K562 (cell line): ENCODE data around the gene CRACDL. TPM values are rescaled to one million over a fixed set of nuclear protein-coding genes. Genes with fewer than 3 reads are reported as not detected.

Source experiments
- ATAC-seq: fragments of 200-7000 bp; cut with Tn5 transposase; 3 replicates; pipeline ENCODE4 v1.9.1; 2020; ENCODE audit warnings: moderate library complexity
- BruUV-seq: library from RNA; stranded (reverse); fragments of 400-500 nt; replicated peaks from 2 replicates; lab custom pipeline; 2021; lab: Mats Ljungman, UMichigan
- CTCF ChIA-PET: fragments of 300-600 bp; formaldehyde crosslinking; extraction: SDS; loops from one replicate; lab custom pipeline; 2021; ENCODE audit warnings: low intra/inter-chr PET ratio; lab: Yijun Ruan, JAX
- POLR2A ChIA-PET: fragments of 300-600, 350-650 bp; sonication (Branson Sonifier 250); formaldehyde crosslinking; extraction: SDS; loops from one replicate; lab custom pipeline; 2021; ENCODE audit warnings: antibody characterized with exemption, inconsistent platforms; lab: Yijun Ruan, JAX
- DNase-seq, 4 experiments: peaks; one replicate each; pipeline versions ENCODE4 v3.0.0 to v3.0.0-alpha.2; 2011 to 2018; ENCODE audit warnings: low spot score in 3 of 4, mixed read lengths in 3 of 4; ENCODE audit errors: extremely low read depth in 1 of 4
- FAIRE-seq: peaks from 2 replicates; lab custom pipeline; 2011; peaks lifted over from hg19 to GRCh38; lab: Jason Lieb, UNC
- H2AFZ ChIP-seq: 2 replicates; pipeline ENCODE4 v1.6.0; 2011; ENCODE audit warnings: low read depth, low read length, control low read depth, inconsistent platforms
- H3K27ac ChIP-seq: fragments of 200-600 bp; 3 replicates; pipeline ENCODE4 v1.8.0; 2011; ENCODE audit warnings: low read depth, mild to moderate bottlenecking, control low read depth, inconsistent platforms, low read length, moderate library complexity, mixed read lengths; ENCODE audit errors: extremely low read depth
- H3K27me3 ChIP-seq, 2 experiments: fragments of 300-600 bp in 1 of 2; 2 replicates in 1 of 2; 3 replicates in 1 of 2; pipeline versions ENCODE4 v1.6.0 to v1.8.0; 2011; ENCODE audit warnings: inconsistent platforms in 2 of 2, low read length in 2 of 2, mild to moderate bottlenecking in 1 of 2, mixed read lengths in 1 of 2, moderate library complexity in 1 of 2; ENCODE audit not compliant: control insufficient read depth in 2 of 2, insufficient read depth in 2 of 2
- H3K36me3 ChIP-seq: fragments of 300-600 bp; 3 replicates; pipeline ENCODE4 v1.8.0; 2011; ENCODE audit warnings: mild to moderate bottlenecking, low read length, inconsistent platforms; ENCODE audit not compliant: control insufficient read depth, insufficient read depth
- H3K4me1 ChIP-seq, 2 experiments: fragments of 200-600 bp in 1 of 2; replicated peaks in 1 of 2; 2 replicates in 1 of 2; 3 replicates in 1 of 2; pipeline versions ENCODE4 v1.5.1 to v1.8.0; 2011; ENCODE audit warnings: inconsistent platforms in 2 of 2, low read length in 2 of 2, mild to moderate bottlenecking in 1 of 2, mixed read lengths in 1 of 2, moderate library complexity in 1 of 2; ENCODE audit not compliant: control insufficient read depth in 2 of 2, insufficient read depth in 2 of 2
- H3K4me2 ChIP-seq: 2 replicates; pipeline ENCODE4 v1.6.1; 2011; ENCODE audit warnings: low read length, control low read depth, inconsistent platforms, mixed read lengths; ENCODE audit not compliant: insufficient read depth
- H3K4me3 ChIP-seq: fragments of 200-600 bp; sonication (generic), shearing (Covaris generic); 2 replicates; pipeline ENCODE4 v1.5.1; 2016; ENCODE audit warnings: control low read depth, inconsistent platforms
- H3K79me2 ChIP-seq: fragments of 200-600 bp; 3 replicates; pipeline ENCODE4 v1.8.0; 2011; ENCODE audit warnings: low read length, inconsistent platforms; ENCODE audit not compliant: control insufficient read depth, insufficient read depth
- H3K9ac ChIP-seq, 2 experiments: 2 replicates each; pipeline versions ENCODE4 v1.6.0 to v1.6.1; 2011; ENCODE audit warnings: low read depth in 2 of 2, low read length in 2 of 2, control low read depth in 1 of 2, inconsistent platforms in 1 of 2, mild to moderate bottlenecking in 1 of 2, mixed read lengths in 1 of 2; ENCODE audit not compliant: insufficient read depth in 1 of 2
- H3K9me1 ChIP-seq: one replicate; pipeline ENCODE4 v1.6.0; 2011; ENCODE audit warnings: inconsistent platforms, mild to moderate bottlenecking, low read length, moderate library complexity; ENCODE audit not compliant: control insufficient read depth, insufficient read depth
- H3K9me3 ChIP-seq: replicated peaks from 2 replicates; pipeline ENCODE4 v1.5.1; 2011; ENCODE audit warnings: low read depth, low read length, inconsistent platforms; ENCODE audit not compliant: control insufficient read depth, insufficient read depth
- H4K20me1 ChIP-seq: replicated peaks from 2 replicates; pipeline ENCODE4 v1.6.1; 2011; ENCODE audit warnings: low read length, inconsistent platforms, mixed read lengths; ENCODE audit not compliant: control insufficient read depth, insufficient read depth
- EP300 ChIP-seq: IDR thresholded peaks from 2 replicates; pipeline ENCODE4 v1.6.1; 2012; ENCODE audit warnings: low read length, improper control_type of control experiment
- FIP1L1 ChIP-seq: fragments of 200-400 bp; formaldehyde crosslinking; IDR thresholded peaks from 2 replicates; pipeline ENCODE4 v1.6.1; 2018; ENCODE audit warnings: mild to moderate bottlenecking, low read depth, low read length; ENCODE audit not compliant: poor library complexity, severe bottlenecking
- ILK ChIP-seq: fragments of 450-650 bp; IDR thresholded peaks from 2 replicates; pipeline ENCODE4 v1.6.1; 2016; ENCODE audit warnings: missing genetic modification characterization, low read depth, mild to moderate bottlenecking, missing compliant biosample characterization, moderate library complexity, borderline replicate concordance
- KDM1A ChIP-seq, 2 experiments: fragments of 450-650 bp; IDR thresholded peaks; 2 replicates each; pipeline ENCODE4 v1.6.1; 2016; ENCODE audit warnings: mild to moderate bottlenecking in 2 of 2
- NFE2 ChIP-seq: IDR thresholded peaks from 2 replicates; pipeline ENCODE4 v1.6.1; 2014; ENCODE audit warnings: antibody characterized with exemption, low read depth
- NKRF ChIP-seq: fragments of 450-650 bp; IDR thresholded peaks from 2 replicates; pipeline ENCODE4 v1.6.1; 2016; ENCODE audit warnings: borderline replicate concordance
- POLR2AphosphoS5 ChIP-seq: IDR thresholded peaks from 2 replicates; pipeline ENCODE4 v1.6.1; 2011; ENCODE audit warnings: mild to moderate bottlenecking, low read depth, low read length, moderate library complexity; ENCODE audit not compliant: control insufficient read depth, insufficient read depth
- POU5F1 ChIP-seq: fragments of 150-350 bp; IDR thresholded peaks from 2 replicates; pipeline ENCODE4 v1.6.1; 2014; ENCODE audit warnings: borderline replicate concordance, low read length, low read depth, mild to moderate bottlenecking; ENCODE audit not compliant: partially characterized antibody
- PREB ChIP-seq: sonication (generic); formaldehyde crosslinking; IDR thresholded peaks from 2 replicates; pipeline ENCODE4 v1.8.1; 2023; ENCODE audit warnings: mild to moderate bottlenecking, missing genetic modification reagents
- SNIP1 ChIP-seq: fragments of 450-650 bp; IDR thresholded peaks from 2 replicates; pipeline ENCODE4 v1.7.1; 2017; ENCODE audit warnings: low read depth, mild to moderate bottlenecking
- TGIF2 ChIP-seq: sonication (generic); formaldehyde crosslinking; IDR thresholded peaks from 2 replicates; pipeline ENCODE4 v1.8.1; 2022; ENCODE audit warnings: mild to moderate bottlenecking, missing genetic modification reagents, moderate library complexity
- ZC3H8 ChIP-seq: fragments of 450-650 bp; IDR thresholded peaks from 2 replicates; pipeline ENCODE4 v1.6.1; 2017
- ZNF197 ChIP-seq: fragments of 200-800 bp; sonication (Bioruptor generic); IDR thresholded peaks from 2 replicates; pipeline ENCODE4 v1.6.1; 2016; ENCODE audit warnings: low read depth, missing genetic modification characterization, missing compliant biosample characterization
- WGBS: fragments of 100-300 bp; shearing (Covaris generic); methylation state at CpG from one replicate; pipeline ENCODE4 v1.1.6; 2016; ENCODE audit warnings: low coverage, mixed read lengths; ENCODE audit not compliant: insufficient coverage; ENCODE audit errors: missing lambda C conversion rate; 5-methylcytosine and 5-hydroxymethylcytosine counted together
- in situ Hi-C: fragments of 300-500 bp; cut with MboI; formaldehyde crosslinking; loops from 4 replicates; pipeline ENCODE4 v1.15.0; 2018; ENCODE audit warnings: inconsistent platforms, mixed read lengths
- intact Hi-C: fragments of 100-400 bp; cut with micrococcal nuclease; formaldehyde crosslinking; loops from 2 replicates; pipeline ENCODE4 v1.14.2; 2022
- polyA plus RNA-seq, 8 experiments: library from polyadenylated mRNA; depleted of rRNA in 4 of 8; stranded (reverse) in 5 of 8; unstranded in 3 of 8; fragments of >200 nt; fragmentation: Nextera tagmentation in 2 of 8; fragmentation: Illumina TruSeq in 1 of 8; extraction: Ambion mirVana in 2 of 8; extraction: Trizol in 1 of 8; gene quantifications; 2 replicates each; pipeline versions ENCODE4 v1.2.1 to v1.2.3, GENCODE V29; 2011 to 2014; ENCODE audit warnings: inconsistent platforms in 1 of 8, missing spikeins in 1 of 8
- total RNA-seq, 7 experiments: library from RNA; depleted of rRNA in 6 of 7; stranded (reverse); fragments of >200 nt in 6 of 7; fragmentation: Illumina TruSeq in 2 of 7; extraction: Trizol in 2 of 7; gene quantifications; 2 replicates each; pipeline versions ENCODE4 v1.2.1 to v1.2.3, GENCODE V29; 2011 to 2021; ENCODE audit warnings: low replicate concordance in 1 of 7

The CRACDL gene
- total and polyA plus RNA-seq, 9 of the 15 experiments (the other 6 are each of a cell fraction or from before 2014, with no cell fraction given) = not detected

GRCh38 chr2:98894331-98895000, 41.6 kb downstream of the CRACDL start:
- POLR2A ChIA-PET = interaction anchor here (0.9 kb wide), 1 partner anchor 13 kb away, joined by 3 read pairs; no protein-coding TSS in a partner anchor
- Histone ChIP-seq H3K9me3 (no peaks in the 10 kb centered on the region), H3K4me1 (no peaks in the 10 kb centered on the region), H3K27ac (no peak overlapping the region), H3K79me2 (no peaks in the 10 kb centered on the region), H4K20me1 (no peaks in the 10 kb centered on the region; the same call in 1 of the 2 replicates), H2AFZ (no peak overlapping the region), H3K4me3 (no peak overlapping the region), H3K9me1 (no peaks in the 10 kb centered on the region), H3K27me3 (peaks cover 3 to 47% of the 10 kb centered on the region in 2 experiments; a peak in 3 of 5 replicates), H3K4me2 (no peak overlapping the region), H3K36me3 (no peaks in the 10 kb centered on the region), H3K9ac (no peak overlapping the region)
- in situ Hi-C loops = no loop called here
- CTCF ChIA-PET = no interaction called here
- no peak for TF ChIP-seq POU5F1
- TF ChIP-seq KDM1A (IDR thresholded peaks at IDR 0.05) = no peak
- TF ChIP-seq PREB = no peak
- no peak for TF ChIP-seq TGIF2 (CRISPR knock-in tag)
- no peak for TF ChIP-seq SNIP1
- no peak for TF ChIP-seq POLR2AphosphoS5
- TF ChIP-seq ILK (tag) = no peak
- TF ChIP-seq EP300 = no peak
- no peak for TF ChIP-seq ZC3H8
- no peak for TF ChIP-seq FIP1L1
- TF ChIP-seq NKRF = no peak
- TF ChIP-seq ZNF197 (CRISPR knock-in tag) = no peak
- TF ChIP-seq NFE2 = no peak
- WGBS = 2% methylated on average over 11 of the region's 11 CpGs
- ATAC-seq = no peak
- no TSS peak for BruUV-seq
- intact Hi-C loops = no loop called here
- no peak for DNase-seq
- no peak for FAIRE-seq
